ENCODE measurements around the gene TBX2. TPM values are rescaled to one million over a fixed set of nuclear protein-coding genes. Genes with fewer than 3 reads are reported as not detected.

Gene TBX2
- total and polyA plus RNA-seq, 10 of the 15 experiments (the other 5 are each of a cell fraction or from before 2014, with no cell fraction given): 0.13 TPM; not detected in 9

- Histone ChIP-seq H3K4me2 (ENCODE audit: control insufficient read depth, insufficient read depth) (no peak overlapping the region), H3K9me3 (replicated peaks; ENCODE audit: control insufficient read depth, insufficient read depth, low read length) (no peaks in the 10 kb centered on the region), H3K79me2 (ENCODE audit: control insufficient read depth, insufficient read depth, low read length) (no peaks in the 10 kb centered on the region), H4K20me1 (ENCODE audit: control insufficient read depth, insufficient read depth) (no peaks in the 10 kb centered on the region), H2AFZ (ENCODE audit: control insufficient read depth, low read depth, low read length) (no peak overlapping the region), H3K36me3 (ENCODE audit: control insufficient read depth in 2 of 2, insufficient read depth in 2 of 2, low read length in 1 of 2) (no peaks in the 10 kb centered on the region; a peak in 1 of 4 replicates), H3K9ac (ENCODE audit: control insufficient read depth, insufficient read depth, low read length) (no peak overlapping the region), H3K4me1 (ENCODE audit: control insufficient read depth, insufficient read depth, low read length) (no peaks in the 10 kb centered on the region), H3K27me3 (replicated peaks in 1 of 2; ENCODE audit: control insufficient read depth in 2 of 2, insufficient read depth in 2 of 2, low read length in 1 of 2) (peaks cover 38 to 45% of the 10 kb centered on the region in 2 experiments), H3K27ac (ENCODE audit: control insufficient read depth, insufficient read depth) (no peak overlapping the region), H3K4me3 (no peak overlapping the region)
- TF ChIP-seq NR2C1 (IDR thresholded peaks at IDR 0.05): no peak
- 0 out of 2 replicates have a peak, but pooled peaks have one; percentile 7 for TF ChIP-seq EZH2 (IDR thresholded peaks at IDR 0.05; ENCODE audit: borderline replicate concordance, control insufficient read depth, low read depth, low read length)
- TF ChIP-seq NFXL1 (IDR thresholded peaks at IDR 0.05; ENCODE audit: borderline replicate concordance): peak; percentile 40
- no TSS peak for BruUV-seq (replicated peaks)
- in situ Hi-C loops (cut with MboI) (no loop called here), intact Hi-C loops (cut with micrococcal nuclease; ENCODE audit: unreplicated experiment) (no loop called here)
- SMC1A ChIA-PET (ENCODE audit: uncharacterized antibody, unreplicated experiment): no interaction called here
- ATAC-seq: no peak
- POLR2A ChIA-PET: no interaction called here
- WGBS (ENCODE audit: insufficient coverage, insufficient replicate concordance, low lambda C conversion rate, missing lambda C conversion rate): 46% methylated on average over 66 of the region's 66 CpGs
- FAIRE-seq: no peak
- no peak for DNase-seq (ENCODE audit: low read depth, low spot score)
- RAD21 ChIA-PET (ENCODE audit: unreplicated experiment): no interaction called here
- CTCF ChIA-PET: interaction anchor here (1.0 kb wide), 1 partner anchor 8 kb away, joined by 3 read pairs; no protein-coding TSS in a partner anchor
Measured at GRCh38 chr17:61403801-61404662, 4.4 kb downstream of the TBX2 start.

- SMC1A ChIA-PET (ENCODE audit: uncharacterized antibody, unreplicated experiment): no interaction called here
- RAD21 ChIA-PET (ENCODE audit: unreplicated experiment): no interaction called here
- POLR2A ChIA-PET: no interaction called here
- Histone ChIP-seq H3K79me2 (ENCODE audit: control insufficient read depth, insufficient read depth, low read length) (no peaks in the 10 kb centered on the region), H4K20me1 (ENCODE audit: control insufficient read depth, insufficient read depth) (no peaks in the 10 kb centered on the region), H3K36me3 (ENCODE audit: control insufficient read depth in 2 of 2, insufficient read depth in 2 of 2, low read length in 1 of 2) (no peaks in the 10 kb centered on the region), H3K27me3 (replicated peaks in 1 of 2; ENCODE audit: control insufficient read depth in 2 of 2, insufficient read depth in 2 of 2, low read length in 1 of 2) (peaks cover 38 to 45% of the 10 kb centered on the region in 2 experiments), H3K9ac (ENCODE audit: control insufficient read depth, insufficient read depth, low read length) (no peak overlapping the region), H3K27ac (ENCODE audit: control insufficient read depth, insufficient read depth) (no peak overlapping the region), H3K4me2 (ENCODE audit: control insufficient read depth, insufficient read depth) (no peak overlapping the region), H2AFZ (ENCODE audit: control insufficient read depth, low read depth, low read length) (no peak overlapping the region), H3K4me3 (no peak overlapping the region), H3K4me1 (ENCODE audit: control insufficient read depth, insufficient read depth, low read length) (no peaks in the 10 kb centered on the region), H3K9me3 (replicated peaks; ENCODE audit: control insufficient read depth, insufficient read depth, low read length) (no peaks in the 10 kb centered on the region)
- intact Hi-C loops (cut with micrococcal nuclease; ENCODE audit: unreplicated experiment) (no loop called here), in situ Hi-C loops (cut with MboI) (no loop called here)
- 44% methylated on average over 12 of the region's 27 CpGs for WGBS (ENCODE audit: insufficient coverage, insufficient replicate concordance, low lambda C conversion rate, missing lambda C conversion rate)
- ATAC-seq (no peak), FAIRE-seq (no peak), DNase-seq (ENCODE audit: low read depth, low spot score) (no peak)
- no TSS peak for BruUV-seq (replicated peaks)
- CTCF ChIA-PET: no interaction called here
- no peak for TF ChIP-seq ZBTB33 (IDR thresholded peaks at IDR 0.05)
- no peak for TF ChIP-seq SMAD5 (IDR thresholded peaks at IDR 0.05; ENCODE audit: low read depth)
- no peak for TF ChIP-seq RUNX3 (IDR thresholded peaks at IDR 0.05; ENCODE audit: low read length)
- no peak for TF ChIP-seq SREBF2 (IDR thresholded peaks at IDR 0.05; ENCODE audit: low read length)
- no peak for TF ChIP-seq SMC3 (IDR thresholded peaks at IDR 0.05; ENCODE audit: borderline replicate concordance, low read length)
- no peak for TF ChIP-seq CEBPB (IDR thresholded peaks at IDR 0.05; ENCODE audit: borderline replicate concordance in 1 of 2, low read depth in 2 of 2, low read length in 2 of 2)
- TF ChIP-seq ELK1 (IDR thresholded peaks at IDR 0.05; ENCODE audit: low read depth, low read length): no peak
- TF ChIP-seq CEBPZ (IDR thresholded peaks at IDR 0.05; ENCODE audit: low read depth, low read length): no peak
Measured at GRCh38 chr17:61404663-61404912, 4.9 kb downstream of the TBX2 start.
